COLO829 (cell line): Measurements from ENCODE around the gene HOPX.
"Not testable (repeated sequence)": the region's sequence is repeated elsewhere in the genome, so short reads cannot be mapped to it uniquely, and the experiment has no call there.

ENCODE experiments used
- DNase-seq: peaks from one replicate; pipeline ENCODE4 v3.0.0; 2012; ENCODE audit warnings: low spot score

The HOPX gene

DNA sequence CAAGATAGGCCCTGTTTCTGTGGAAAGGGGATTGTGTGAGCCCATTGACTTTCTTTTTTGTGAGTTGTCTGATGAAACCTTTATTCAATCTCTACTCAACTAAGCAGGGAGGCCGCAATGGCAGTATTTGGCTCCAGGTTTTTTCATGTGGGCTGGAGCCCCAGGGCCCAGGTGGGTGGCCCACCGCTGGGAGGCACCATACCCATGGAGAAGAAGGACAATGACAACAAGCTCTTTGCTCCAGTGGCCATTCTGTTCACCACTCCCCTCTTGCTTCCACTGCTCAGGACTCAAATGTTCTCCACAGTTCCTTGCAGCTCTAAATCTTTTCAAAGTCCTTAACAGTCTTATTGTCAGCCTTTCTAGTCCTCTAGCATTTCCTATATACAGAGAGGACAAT lies 54.1 kb downstream of the HOPX start:
- no peak for DNase-seq

DNA sequence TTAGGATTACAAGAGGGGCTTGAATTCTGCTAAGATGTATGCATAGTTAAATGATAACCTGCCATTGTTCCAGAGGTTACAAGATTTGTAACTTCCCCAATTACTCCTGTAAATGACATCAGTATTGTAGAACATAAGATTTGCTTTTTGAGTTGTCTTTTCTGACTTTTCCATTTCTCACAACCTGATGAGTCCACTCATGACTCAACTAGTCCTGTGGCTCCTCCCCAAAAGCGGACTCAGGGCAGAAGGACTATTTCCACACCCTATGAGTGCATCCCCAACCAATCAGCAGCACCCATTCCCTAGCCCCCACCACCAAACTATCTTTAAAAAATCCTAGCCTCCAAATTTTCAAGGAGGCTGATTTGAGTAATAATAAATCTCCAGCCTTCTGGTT lies 54.7 kb downstream of the HOPX start:
- DNase-seq = no peak

DNA sequence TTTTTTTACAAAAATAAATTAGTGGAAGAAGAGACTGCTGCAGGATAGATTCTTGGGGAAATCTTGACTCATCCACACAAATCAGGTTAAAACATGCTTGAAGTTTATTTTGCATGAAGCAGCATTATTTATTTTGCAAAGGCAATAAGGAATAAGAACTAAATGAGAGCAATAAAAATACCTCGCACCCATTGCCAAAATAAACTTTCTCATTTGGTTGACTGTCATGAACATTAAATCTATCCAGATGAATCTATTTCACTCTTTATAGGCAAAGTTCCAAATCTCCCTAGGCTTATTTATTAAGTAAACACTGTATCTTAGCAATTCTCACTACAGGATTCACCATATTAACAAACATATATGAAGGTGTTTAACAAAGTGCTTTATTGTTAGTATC lies 58.9 kb downstream of the HOPX start:
- no peak for DNase-seq

DNA sequence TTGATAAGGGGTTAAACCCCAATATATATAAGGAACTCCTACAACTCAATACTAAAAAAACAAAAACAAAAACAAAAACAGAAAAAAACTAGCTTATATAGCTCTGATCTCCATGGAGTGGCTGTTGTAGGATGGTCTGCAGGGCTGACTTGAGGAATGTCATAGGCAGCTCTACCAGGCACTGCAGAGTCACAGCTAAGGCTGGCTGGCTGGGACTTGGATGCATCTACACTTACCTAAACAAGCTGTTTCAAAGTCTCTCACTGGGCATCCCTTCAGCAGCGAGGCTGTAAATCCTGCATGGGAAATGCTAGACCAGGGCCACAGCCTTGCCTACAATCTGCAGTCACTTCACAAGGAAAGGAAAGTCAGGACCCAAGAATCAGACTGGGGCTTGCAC lies 61.3 kb downstream of the HOPX start:
- no peak for DNase-seq

DNA sequence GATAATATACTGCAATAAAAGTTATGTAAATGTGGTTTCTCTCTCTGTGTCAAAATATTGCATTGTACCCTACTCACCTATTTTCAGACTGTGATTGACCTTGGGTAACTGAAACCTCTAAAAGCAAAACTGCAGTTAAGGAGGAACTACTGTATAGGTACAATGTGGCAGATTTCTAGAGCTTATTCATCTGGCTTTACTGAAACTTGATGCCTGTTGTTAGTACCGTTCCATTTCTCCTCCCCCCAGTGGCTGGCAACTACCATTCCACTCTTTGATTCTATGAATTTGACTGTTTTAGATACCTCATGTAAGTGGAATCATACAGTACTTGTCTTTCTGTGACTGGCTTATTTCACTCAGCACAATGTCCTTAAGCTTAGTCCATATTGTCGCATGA lies 61.9 kb downstream of the HOPX start:
- DNase-seq = no peak

DNA sequence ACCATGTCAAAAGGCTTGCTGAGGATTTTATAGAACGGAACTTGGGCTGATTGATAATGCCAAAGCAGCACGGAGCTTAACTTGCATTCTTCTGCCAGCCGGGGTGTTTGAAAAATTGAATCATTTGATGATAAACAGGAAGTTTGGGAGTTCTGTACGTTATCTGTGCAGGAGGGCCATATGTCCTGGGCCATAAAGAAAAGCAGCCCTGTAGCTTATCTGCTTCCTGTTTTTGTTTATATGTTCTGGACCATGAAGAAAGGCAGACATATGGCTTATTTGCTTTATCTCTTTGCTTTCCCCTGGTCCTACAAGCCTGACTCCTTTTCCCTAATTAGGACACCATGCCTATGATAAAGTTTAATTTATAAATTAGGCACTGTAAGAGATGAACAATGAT lies 62.4 kb downstream of the HOPX start:
- no peak for DNase-seq

DNA sequence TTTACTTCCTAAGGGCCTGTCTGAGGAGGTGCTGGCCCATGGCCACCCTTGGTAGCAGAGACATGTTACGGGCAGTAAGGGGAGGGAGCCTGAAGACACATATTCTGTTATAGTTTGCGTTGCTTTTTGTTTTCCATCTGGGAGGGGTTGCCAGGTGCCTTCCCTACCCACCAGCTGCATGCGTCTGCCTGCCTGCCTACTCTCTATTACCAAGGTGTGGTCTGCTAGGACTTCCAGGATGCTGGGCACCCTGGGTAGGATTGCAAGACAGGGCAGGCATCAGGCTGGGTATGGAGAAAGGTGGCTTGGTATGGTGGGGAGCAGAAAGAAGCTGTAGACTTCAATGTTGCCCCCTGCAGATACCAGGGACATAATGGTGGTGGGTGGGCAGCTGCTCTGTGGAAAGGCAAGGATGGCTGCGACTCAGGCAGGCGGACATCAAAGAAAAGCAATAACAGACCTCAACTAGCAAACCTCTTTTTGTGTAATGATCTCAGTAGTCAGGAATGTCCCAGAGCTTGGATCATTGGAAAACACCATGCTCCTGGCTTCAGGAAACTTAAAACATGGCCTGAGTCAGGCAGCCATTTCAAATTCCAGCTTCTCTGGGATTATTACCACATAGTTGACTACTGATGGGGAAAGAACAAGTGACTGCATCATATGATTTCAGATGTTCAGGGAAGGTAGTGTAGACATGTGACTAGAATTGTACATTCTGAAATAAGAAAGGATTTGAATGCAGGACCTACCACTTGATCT lies 67.8 kb downstream of the HOPX start:
- DNase-seq = no peak

DNA sequence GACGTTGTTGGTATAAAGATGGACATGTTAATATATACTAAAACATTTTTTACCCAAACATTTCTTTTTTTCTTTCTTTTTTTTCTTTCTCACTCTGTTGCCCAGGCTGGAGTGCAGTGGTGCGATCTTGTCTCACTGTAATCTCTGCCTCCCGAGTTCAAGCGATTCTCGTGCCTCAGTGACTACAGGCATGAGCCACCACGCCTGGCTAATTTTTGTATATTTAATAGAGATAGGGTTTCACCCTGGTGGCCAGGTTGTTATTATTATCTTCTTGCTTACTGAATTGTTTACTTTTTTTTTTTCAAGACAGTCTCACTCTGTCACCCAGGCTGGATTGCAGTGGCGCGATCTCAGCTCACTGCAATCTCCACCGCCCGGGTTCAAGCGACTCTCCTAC lies 68.8 kb downstream of the HOPX start:
- no peak for DNase-seq

DNA sequence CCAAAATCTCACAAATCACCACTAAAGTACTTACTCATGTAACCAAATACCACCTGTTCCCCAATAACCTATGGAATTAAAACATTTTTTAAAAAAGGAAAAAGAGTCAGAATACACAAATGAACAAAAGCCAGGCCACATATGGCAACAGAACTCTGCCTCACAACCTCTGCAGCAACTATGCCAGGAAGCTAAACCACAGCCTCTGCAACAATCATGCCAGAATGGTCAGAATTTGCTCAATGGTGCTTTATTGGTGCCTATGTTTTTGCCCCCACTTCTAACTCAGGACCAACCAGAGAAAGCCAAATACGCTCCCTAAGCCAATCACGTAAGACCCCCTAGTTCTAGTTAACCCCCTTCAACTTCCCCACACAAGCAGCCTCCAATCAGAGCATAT lies 69.6 kb downstream of the HOPX start:
- DNase-seq = no peak

DNA sequence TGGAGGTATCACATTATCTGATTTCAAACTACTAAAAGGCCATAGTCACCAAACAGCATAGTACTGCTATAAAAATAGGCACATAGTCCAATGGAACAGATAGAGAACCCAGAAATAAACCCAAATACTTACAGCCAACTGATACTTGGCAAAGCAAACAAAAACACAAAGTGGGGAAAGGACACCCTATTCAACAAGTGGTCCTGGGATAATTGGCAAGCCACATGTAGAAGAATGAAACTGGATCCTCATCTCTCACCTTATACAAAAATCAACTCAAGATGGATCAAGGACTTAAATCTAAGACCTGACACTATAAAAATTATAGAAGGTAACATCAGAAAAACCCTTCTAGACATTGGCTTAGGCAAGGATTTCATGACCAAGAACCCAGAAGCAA lies 70.9 kb downstream of the HOPX start:
- DNase-seq = not testable (repeated sequence)

DNA sequence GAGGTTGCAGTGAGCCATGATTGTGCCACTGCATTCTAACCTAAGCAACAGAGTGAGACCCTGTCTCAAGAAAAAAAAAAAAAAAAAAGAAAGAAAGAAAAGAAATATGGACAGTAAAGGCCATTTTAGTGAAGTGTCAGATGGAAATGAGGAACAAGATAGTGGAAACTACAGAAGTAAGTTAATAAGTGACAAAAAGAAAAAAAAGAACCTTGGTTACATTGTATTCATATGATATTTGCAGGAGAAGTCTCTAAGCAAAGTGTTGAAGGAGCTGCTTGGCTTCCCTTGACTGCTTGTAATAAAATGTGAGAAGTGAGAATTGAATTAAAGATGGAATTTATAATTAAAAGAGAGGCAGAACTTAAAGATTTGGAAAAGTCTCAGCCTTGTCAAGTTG lies 73.2 kb downstream of the HOPX start:
- no peak for DNase-seq

DNA sequence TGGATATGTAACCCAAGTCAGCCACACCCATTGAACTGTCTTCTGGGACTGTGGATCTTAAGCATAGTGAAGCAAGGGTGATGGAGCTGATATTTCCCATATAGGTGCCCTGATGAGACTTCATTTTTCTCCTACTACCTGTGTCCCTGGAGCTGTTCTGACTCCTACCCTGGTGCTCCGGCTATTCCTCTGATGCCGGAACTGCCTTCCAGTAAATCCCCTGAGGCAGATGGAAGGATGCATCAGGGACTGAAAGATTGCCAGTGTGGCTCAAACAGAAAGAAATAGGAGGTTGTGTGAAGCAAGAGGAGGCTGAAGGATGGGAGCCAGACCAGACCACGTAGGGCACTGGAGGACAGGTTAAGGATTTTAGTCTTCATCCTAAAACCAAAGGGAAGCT lies 74.7 kb downstream of the HOPX start:
- DNase-seq = no peak

DNA sequence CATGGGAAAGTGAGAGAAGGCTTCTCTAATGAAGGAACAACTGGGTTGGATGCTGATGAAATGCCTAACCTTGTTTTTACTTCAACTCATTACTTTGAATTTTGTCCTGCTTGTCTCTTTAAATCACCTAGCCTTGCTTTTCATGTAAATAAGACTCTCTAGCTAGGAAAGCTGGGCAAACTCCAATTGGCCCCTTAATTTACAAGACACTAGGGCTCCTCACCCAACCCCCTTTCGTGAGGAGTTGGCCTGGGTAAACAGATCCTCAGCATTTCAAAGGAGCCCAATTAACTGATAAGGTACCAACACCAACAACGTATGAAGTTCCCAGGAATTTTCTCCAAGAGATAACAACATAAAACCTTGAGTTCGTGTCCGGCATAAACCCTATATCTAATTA lies 75.6 kb downstream of the HOPX start:
- DNase-seq = not testable (repeated sequence)

DNA sequence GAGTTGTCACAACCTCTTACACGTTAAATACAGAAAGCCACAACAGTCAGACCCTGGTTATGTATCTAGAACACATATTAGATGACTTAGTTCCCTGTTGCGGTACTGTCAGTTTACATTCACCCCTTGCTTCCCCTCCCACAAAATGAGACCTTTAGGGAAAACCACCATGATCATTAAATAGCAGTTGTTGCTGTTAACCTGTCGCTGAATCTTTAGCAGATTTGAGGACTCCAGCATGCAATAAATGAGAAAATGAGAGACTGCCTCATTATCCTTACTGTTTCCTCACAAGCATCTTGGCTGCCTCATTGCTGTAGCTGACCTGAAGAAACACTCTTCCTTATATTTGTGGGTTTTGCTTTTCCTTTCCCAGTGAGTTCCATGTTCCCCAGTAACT lies 77.8 kb downstream of the HOPX start:
- DNase-seq = no peak
